H1 (cell line): ENCODE results near the gene CD47. TPM values are rescaled to one million over a fixed set of nuclear protein-coding genes. Genes with fewer than 3 reads are reported as not detected.

Experiments
- CTBP2 ChIP-seq: IDR thresholded peaks from 2 replicates; pipeline ENCODE4 v1.7.0; 2011; ENCODE audit warnings: borderline replicate concordance, mild to moderate bottlenecking, moderate library complexity, mixed read lengths, low read length; ENCODE audit not compliant: insufficient read depth, insufficient read length
- MAFK ChIP-seq: IDR thresholded peaks from 2 replicates; pipeline ENCODE4 v1.6.1; 2012; ENCODE audit warnings: low read depth, mild to moderate bottlenecking, improper control_type of control experiment, low read length
- SIX5 ChIP-seq: IDR thresholded peaks from 2 replicates; pipeline ENCODE4 v1.6.1; 2011; ENCODE audit warnings: mild to moderate bottlenecking, low read depth, low read length
- SP1 ChIP-seq: IDR thresholded peaks from 2 replicates; pipeline ENCODE4 v1.6.1; 2011; ENCODE audit warnings: low read depth, low read length
- polyA plus RNA-seq, 7 experiments: library from polyadenylated mRNA; depleted of rRNA in 3 of 7; stranded (reverse) in 5 of 7; unstranded in 2 of 7; fragments of >200 nt in 5 of 7; fragments of 200-250 nt in 2 of 7; gene quantifications; 1 replicate in 5 of 7; 2 replicates in 1 of 7; 4 replicates in 1 of 7; pipeline versions ENCODE4 v1.2.1 to v1.2.3, GENCODE V29; 2011 to 2013; ENCODE audit warnings: missing spikeins in 2 of 7, mixed read lengths in 2 of 7
- total RNA-seq: library from RNA; stranded (reverse); fragmentation: NEBNext Ultra II Directional; extraction: Animal tissue kit (Norgen Biotek cat#: 25700); gene quantifications from 2 replicates; pipeline ENCODE4 v1.2.1, GENCODE V29; 2021

The CD47 gene
- total and polyA plus RNA-seq, 2 of the 8 experiments (the other 6 are each of a cell fraction or from before 2014, with no cell fraction given): 14.4 to 19.3 TPM

GRCh38 chr3:108093021-108093420, 2.2 kb upstream of the CD47 start (continued):
- TF ChIP-seq SIX5: no peak
- no peak for TF ChIP-seq CTBP2
- TF ChIP-seq MAFK: no peak
- TF ChIP-seq SP1: no peak
